ENCODE data around the gene SLC35B3.

Gene SLC35B3

DNA sequence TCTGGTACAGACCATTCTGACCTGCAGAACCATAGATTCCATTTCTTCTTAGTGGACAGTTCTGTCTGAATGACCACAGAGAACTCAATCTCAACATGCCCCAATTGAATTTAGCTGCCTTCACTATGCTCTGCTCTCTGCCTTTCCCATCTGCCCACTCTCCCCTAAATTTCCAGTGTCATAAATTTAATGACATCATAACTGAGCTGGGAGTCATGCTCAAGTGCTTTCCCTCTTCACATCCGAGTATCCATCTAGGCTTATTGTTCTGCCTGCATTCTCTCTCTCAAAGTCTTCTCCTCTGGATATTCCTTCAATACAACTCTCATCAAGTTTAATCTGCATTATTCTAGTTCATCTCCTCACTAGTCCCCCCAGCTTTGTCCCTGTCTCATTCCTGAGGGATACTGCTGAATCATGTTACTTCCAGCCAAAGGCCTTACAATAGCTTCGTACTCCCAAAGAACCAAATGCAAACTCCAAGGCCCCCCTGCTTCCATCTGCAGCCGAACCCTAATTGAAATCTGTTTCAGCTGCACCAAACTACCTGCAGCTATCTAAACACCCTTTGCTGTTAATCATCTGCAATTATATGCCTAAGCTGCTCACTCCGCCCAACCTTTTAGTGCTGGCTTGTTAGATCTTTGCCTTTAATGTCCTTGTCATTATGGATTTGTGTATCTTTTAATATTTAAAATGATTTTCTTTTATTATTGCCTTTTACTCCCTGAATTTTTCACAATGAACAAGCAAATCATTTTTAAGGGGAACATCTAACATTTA, 46.1 kb downstream of the SLC35B3 start (continued):
- TF ChIP-seq GLIS3 (CRISPR knock-in tag; IDR thresholded peaks at IDR 0.05), result no peak
- TF ChIP-seq, protein P1, sequence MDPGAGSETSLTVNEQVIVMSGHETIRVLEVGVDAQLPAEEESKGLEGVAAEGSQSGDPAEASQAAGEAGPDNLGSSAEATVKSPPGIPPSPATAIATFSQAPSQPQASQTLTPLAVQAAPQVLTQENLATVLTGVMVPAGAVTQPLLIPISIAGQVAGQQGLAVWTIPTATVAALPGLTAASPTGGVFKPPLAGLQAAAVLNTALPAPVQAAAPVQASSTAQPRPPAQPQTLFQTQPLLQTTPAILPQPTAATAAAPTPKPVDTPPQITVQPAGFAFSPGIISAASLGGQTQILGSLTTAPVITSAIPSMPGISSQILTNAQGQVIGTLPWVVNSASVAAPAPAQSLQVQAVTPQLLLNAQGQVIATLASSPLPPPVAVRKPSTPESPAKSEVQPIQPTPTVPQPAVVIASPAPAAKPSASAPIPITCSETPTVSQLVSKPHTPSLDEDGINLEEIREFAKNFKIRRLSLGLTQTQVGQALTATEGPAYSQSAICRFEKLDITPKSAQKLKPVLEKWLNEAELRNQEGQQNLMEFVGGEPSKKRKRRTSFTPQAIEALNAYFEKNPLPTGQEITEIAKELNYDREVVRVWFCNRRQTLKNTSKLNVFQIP (CRISPR knock-in tag; IDR thresholded peaks at IDR 0.05; ENCODE audit: borderline replicate concordance, low read depth), result no peak

DNA sequence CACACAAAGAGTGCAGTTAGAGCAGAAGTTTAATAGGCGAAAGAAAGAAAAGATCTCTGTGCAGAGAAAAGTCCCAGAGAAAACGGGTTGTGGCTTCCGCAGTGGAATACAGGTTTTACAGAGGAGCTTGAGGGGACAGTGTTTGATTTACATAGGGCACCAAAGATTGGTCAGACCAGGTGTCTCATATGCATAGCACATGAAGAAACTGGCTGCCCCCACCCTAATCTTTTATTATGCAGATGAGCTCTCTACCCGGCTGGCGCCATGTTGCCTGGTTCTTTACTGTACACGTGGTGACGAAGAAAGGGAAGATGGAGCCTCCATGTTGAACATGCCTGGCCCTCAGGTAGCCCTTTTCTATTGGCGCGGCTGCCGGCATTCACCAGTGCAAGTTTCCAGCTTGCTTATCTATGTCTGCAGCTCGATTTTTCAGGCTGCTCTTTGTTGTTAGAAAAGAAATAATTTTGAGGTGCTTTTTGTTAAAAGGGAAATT, 47.4 kb downstream of the SLC35B3 start:
- TF ChIP-seq, protein P2, sequence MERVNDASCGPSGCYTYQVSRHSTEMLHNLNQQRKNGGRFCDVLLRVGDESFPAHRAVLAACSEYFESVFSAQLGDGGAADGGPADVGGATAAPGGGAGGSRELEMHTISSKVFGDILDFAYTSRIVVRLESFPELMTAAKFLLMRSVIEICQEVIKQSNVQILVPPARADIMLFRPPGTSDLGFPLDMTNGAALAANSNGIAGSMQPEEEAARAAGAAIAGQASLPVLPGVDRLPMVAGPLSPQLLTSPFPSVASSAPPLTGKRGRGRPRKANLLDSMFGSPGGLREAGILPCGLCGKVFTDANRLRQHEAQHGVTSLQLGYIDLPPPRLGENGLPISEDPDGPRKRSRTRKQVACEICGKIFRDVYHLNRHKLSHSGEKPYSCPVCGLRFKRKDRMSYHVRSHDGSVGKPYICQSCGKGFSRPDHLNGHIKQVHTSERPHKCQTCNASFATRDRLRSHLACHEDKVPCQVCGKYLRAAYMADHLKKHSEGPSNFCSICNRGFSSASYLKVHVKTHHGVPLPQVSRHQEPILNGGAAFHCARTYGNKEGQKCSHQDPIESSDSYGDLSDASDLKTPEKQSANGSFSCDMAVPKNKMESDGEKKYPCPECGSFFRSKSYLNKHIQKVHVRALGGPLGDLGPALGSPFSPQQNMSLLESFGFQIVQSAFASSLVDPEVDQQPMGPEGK (CRISPR knock-in tag; IDR thresholded peaks at IDR 0.05; ENCODE audit: borderline replicate concordance), result no peak
- TF ChIP-seq, protein P1 (CRISPR knock-in tag; IDR thresholded peaks at IDR 0.05; ENCODE audit: borderline replicate concordance, low read depth), result no peak
- TF ChIP-seq ZNF70 (CRISPR knock-in tag; IDR thresholded peaks at IDR 0.05) (no peak), ZNF565 (CRISPR knock-in tag; conservative IDR thresholded peaks at IDR 0.05; ENCODE audit: low read depth) (no peak), ISL1 (CRISPR knock-in tag; IDR thresholded peaks at IDR 0.05) (no peak), SNAI2 (CRISPR knock-in tag; IDR thresholded peaks at IDR 0.05) (no peak), TOX (CRISPR knock-in tag; IDR thresholded peaks at IDR 0.05; ENCODE audit: borderline replicate concordance) (no peak), ARNTL (CRISPR knock-in tag; IDR thresholded peaks at IDR 0.05; ENCODE audit: borderline replicate concordance, low read depth) (no peak)
- ATAC-seq, result no peak

- no peak for ATAC-seq
Measured at GRCh38 chr6:8383584-8383983, 51.8 kb downstream of the SLC35B3 start.

More at GRCh38 chr6:8383584-8383983, 51.8 kb downstream of the SLC35B3 start:
- TF ChIP-seq TSHZ2 (CRISPR knock-in tag; IDR thresholded peaks at IDR 0.05) (no peak), ZC3H10 (CRISPR knock-in tag; IDR thresholded peaks at IDR 0.05) (no peak), GLIS3 (CRISPR knock-in tag; IDR thresholded peaks at IDR 0.05) (no peak), BACH2 (CRISPR knock-in tag; IDR thresholded peaks at IDR 0.05; ENCODE audit: borderline replicate concordance) (no peak), TCF4 (CRISPR knock-in tag; IDR thresholded peaks at IDR 0.05; ENCODE audit: borderline replicate concordance) (no peak), ZFP30 (CRISPR knock-in tag; IDR thresholded peaks at IDR 0.05) (no peak), SNAI2 (CRISPR knock-in tag; IDR thresholded peaks at IDR 0.05) (no peak), ISL1 (CRISPR knock-in tag; IDR thresholded peaks at IDR 0.05) (no peak), CSRNP3 (CRISPR knock-in tag; IDR thresholded peaks at IDR 0.05) (no peak), OSR1 (CRISPR knock-in tag; IDR thresholded peaks at IDR 0.05) (no peak)
- TF ChIP-seq, protein P3, sequence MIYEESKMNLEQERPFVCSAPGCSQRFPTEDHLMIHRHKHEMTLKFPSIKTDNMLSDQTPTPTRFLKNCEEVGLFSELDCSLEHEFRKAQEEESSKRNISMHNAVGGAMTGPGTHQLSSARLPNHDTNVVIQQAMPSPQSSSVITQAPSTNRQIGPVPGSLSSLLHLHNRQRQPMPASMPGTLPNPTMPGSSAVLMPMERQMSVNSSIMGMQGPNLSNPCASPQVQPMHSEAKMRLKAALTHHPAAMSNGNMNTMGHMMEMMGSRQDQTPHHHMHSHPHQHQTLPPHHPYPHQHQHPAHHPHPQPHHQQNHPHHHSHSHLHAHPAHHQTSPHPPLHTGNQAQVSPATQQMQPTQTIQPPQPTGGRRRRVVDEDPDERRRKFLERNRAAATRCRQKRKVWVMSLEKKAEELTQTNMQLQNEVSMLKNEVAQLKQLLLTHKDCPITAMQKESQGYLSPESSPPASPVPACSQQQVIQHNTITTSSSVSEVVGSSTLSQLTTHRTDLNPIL (CRISPR knock-in tag; IDR thresholded peaks at IDR 0.05; ENCODE audit: low read depth), result no peak
- TF ChIP-seq, protein P1 (CRISPR knock-in tag; IDR thresholded peaks at IDR 0.05; ENCODE audit: borderline replicate concordance, low read depth), result no peak
